GM04503 (cell line): Measurements from ENCODE around the gene RAD17.
"Not testable (repeated sequence)": the region's sequence is repeated elsewhere in the genome, so short reads cannot be mapped to it uniquely, and the experiment has no call there.

Source experiments
- DNase-seq: peaks from one replicate; pipeline ENCODE4 v3.0.0-alpha.2; 2012; ENCODE audit warnings: low read depth

RAD17 gene

GRCh38 chr5:69374911-69375446 is 5.4 kb downstream of the RAD17 start:
- no peak for DNase-seq

- DNase-seq: no peak
Measured at GRCh38 chr5:69378376-69378775, 8.8 kb downstream of the RAD17 start.

GRCh38 chr5:69404659-69405330 is 35.2 kb downstream of the RAD17 start:
- no peak for DNase-seq

- DNase-seq: no peak
Measured at GRCh38 chr5:69414885-69415583, 45.4 kb downstream of the RAD17 start, which contains the start of gene MARVELD2. MARVELD2 (plus strand) TSS chr5:69415116; CDS start chr5:69419386, 4,270 bp downstream.

- DNase-seq: no peak
Measured at GRCh38 chr5:69415584-69415958, 46.0 kb downstream of the RAD17 start.

- no peak for DNase-seq
Measured at GRCh38 chr5:69416180-69416579, 46.6 kb downstream of the RAD17 start.

GRCh38 chr5:69416699-69417098 is 47.1 kb downstream of the RAD17 start:
- DNase-seq: no peak

- DNase-seq: no peak
Measured at GRCh38 chr5:69418554-69418953, 48.9 kb downstream of the RAD17 start.

- DNase-seq: no peak
Measured at GRCh38 chr5:69431424-69432303, 62.0 kb downstream of the RAD17 start.

- DNase-seq: no peak
Measured at GRCh38 chr5:69432412-69433206, 63.0 kb downstream of the RAD17 start.

- peak; percentile 26 for DNase-seq
Measured at GRCh38 chr5:69435276-69435884, 65.8 kb downstream of the RAD17 start.

- DNase-seq: no peak
Measured at GRCh38 chr5:69444127-69444754, 74.6 kb downstream of the RAD17 start.

- DNase-seq: no peak
Measured at GRCh38 chr5:69449511-69449910, 79.9 kb downstream of the RAD17 start.

GRCh38 chr5:69450116-69450515 is 80.5 kb downstream of the RAD17 start:
- peak; percentile 70 for DNase-seq

- not testable (repeated sequence) for DNase-seq
Measured at GRCh38 chr5:69450527-69450926, 80.9 kb downstream of the RAD17 start.

GRCh38 chr5:69451941-69452647 is 82.5 kb downstream of the RAD17 start:
- DNase-seq: no peak

- not testable (repeated sequence) for DNase-seq
Measured at GRCh38 chr5:69453487-69453886, 83.9 kb downstream of the RAD17 start.

- DNase-seq: no peak
Measured at GRCh38 chr5:69454460-69455249, 85.0 kb downstream of the RAD17 start.

- not testable (repeated sequence) for DNase-seq
Measured at GRCh38 chr5:69455428-69455988, 85.9 kb downstream of the RAD17 start.
